Neuronal stem cell (in vitro differentiated cells): Measurements from ENCODE around the gene ZP4.

Source experiments
- DNase-seq: peaks from one replicate; pipeline ENCODE4 v3.0.0-alpha.2; 2013; ENCODE audit warnings: low spot score
- H2AFZ ChIP-seq: one replicate; pipeline ENCODE4 v1.6.1; 2013; ENCODE audit warnings: mild to moderate bottlenecking, low read length, inconsistent platforms
- H2AK5ac ChIP-seq: 2 replicates; pipeline ENCODE4 v1.6.1; 2013; ENCODE audit warnings: low read depth, mild to moderate bottlenecking, inconsistent platforms, low read length, moderate library complexity, mixed read lengths
- H2BK120ac ChIP-seq: 2 replicates; pipeline ENCODE4 v1.6.1; 2013; ENCODE audit warnings: low read depth, mild to moderate bottlenecking, inconsistent platforms, low read length, moderate library complexity, mixed read lengths
- H2BK12ac ChIP-seq: one replicate; pipeline ENCODE4 v1.6.1; 2013; ENCODE audit warnings: low read length, inconsistent platforms
- H2BK15ac ChIP-seq: 2 replicates; pipeline ENCODE4 v1.6.1; 2013; ENCODE audit warnings: mild to moderate bottlenecking, low read length, inconsistent platforms, mixed read lengths
- H2BK5ac ChIP-seq: one replicate; pipeline ENCODE4 v1.6.1; 2013; ENCODE audit warnings: inconsistent platforms, mild to moderate bottlenecking, low read length, moderate library complexity
- H3K14ac ChIP-seq: one replicate; pipeline ENCODE4 v1.6.1; 2013; ENCODE audit warnings: low read length, inconsistent platforms
- H3K18ac ChIP-seq: 2 replicates; pipeline ENCODE4 v1.6.1; 2013; ENCODE audit warnings: low read length, inconsistent platforms
- H3K23ac ChIP-seq: 2 replicates; pipeline ENCODE4 v1.6.1; 2013; ENCODE audit warnings: low read depth, mild to moderate bottlenecking, mixed read lengths, low read length, inconsistent platforms; ENCODE audit not compliant: poor library complexity
- H3K27ac ChIP-seq: replicated peaks from 3 replicates; pipeline ENCODE4 v1.5.1; 2013; ENCODE audit warnings: low read length, inconsistent platforms
- H3K27me3 ChIP-seq, 3 experiments: 2 replicates each; pipeline ENCODE4 v1.6.1; 2013; ENCODE audit warnings: low read length in 3 of 3, mild to moderate bottlenecking in 2 of 3, inconsistent platforms in 1 of 3, low read depth in 1 of 3, mixed read lengths in 1 of 3, moderate library complexity in 1 of 3; ENCODE audit not compliant: control insufficient read depth in 3 of 3, insufficient read depth in 3 of 3
- H3K36me3 ChIP-seq, 2 donors: replicated peaks in 1 of 2; 2 replicates each; pipeline ENCODE4 v1.6.1; 2013; ENCODE audit warnings: low read length in 2 of 2; ENCODE audit not compliant: control insufficient read depth in 2 of 2, insufficient read depth in 2 of 2
- H3K4ac ChIP-seq: 2 replicates; pipeline ENCODE4 v1.6.1; 2013; ENCODE audit warnings: inconsistent platforms, mild to moderate bottlenecking, low read length, moderate library complexity
- H3K4me1 ChIP-seq, 2 donors: 1 replicate in 1 of 2; 2 replicates in 1 of 2; pipeline ENCODE4 v1.6.1; 2013; ENCODE audit warnings: low read length in 2 of 2, low read depth in 1 of 2; ENCODE audit not compliant: control insufficient read depth in 2 of 2, insufficient read depth in 1 of 2
- H3K4me2 ChIP-seq: one replicate; pipeline ENCODE4 v1.6.1; 2013; ENCODE audit warnings: mild to moderate bottlenecking, low read length, inconsistent platforms; ENCODE audit not compliant: insufficient read depth, poor library complexity, severe bottlenecking
- H3K4me3 ChIP-seq, 2 donors: 2 replicates each; pipeline ENCODE4 v1.5.1; 2013; ENCODE audit warnings: low read length in 2 of 2, mild to moderate bottlenecking in 2 of 2, inconsistent platforms in 1 of 2, moderate library complexity in 1 of 2
- H3K79me1 ChIP-seq: one replicate; pipeline ENCODE4 v1.6.1; 2013; ENCODE audit warnings: low read depth, mild to moderate bottlenecking, inconsistent platforms, low read length, moderate library complexity
- H3K9ac ChIP-seq: one replicate; pipeline ENCODE4 v1.6.1; 2013; ENCODE audit warnings: mild to moderate bottlenecking, low read depth, low read length, inconsistent platforms; ENCODE audit not compliant: poor library complexity
- H3K9me3 ChIP-seq, 2 donors: replicated peaks in 1 of 2; 2 replicates each; pipeline versions ENCODE3 to v1.6.1; 2013; ENCODE audit warnings: low read length in 2 of 2, mild to moderate bottlenecking in 2 of 2, inconsistent platforms in 1 of 2, low read depth in 1 of 2, mixed read lengths in 1 of 2, moderate library complexity in 1 of 2; ENCODE audit not compliant: control insufficient read depth in 2 of 2, insufficient read depth in 1 of 2
- H4K8ac ChIP-seq: one replicate; pipeline ENCODE4 v1.6.1; 2013; ENCODE audit warnings: low read depth, mild to moderate bottlenecking, inconsistent platforms, low read length, moderate library complexity
- H4K91ac ChIP-seq: one replicate; pipeline ENCODE4 v1.6.1; 2013; ENCODE audit warnings: low read length, low read depth, mild to moderate bottlenecking, inconsistent platforms; ENCODE audit not compliant: poor library complexity
- WGBS, 2 donors: extraction: QIAGEN DNeasy Blood & Tissue Kit; methylation state at CpG; one replicate each; pipeline ENCODE4 v1.1.7; 2013; ENCODE audit warnings: missing lambda C conversion rate in 2 of 2, mixed read lengths in 1 of 2; ENCODE audit not compliant: insufficient read length in 2 of 2, insufficient replicate concordance in 1 of 2; ENCODE audit errors: extremely low coverage in 2 of 2; 5-methylcytosine and 5-hydroxymethylcytosine counted together

The ZP4 gene

DNA sequence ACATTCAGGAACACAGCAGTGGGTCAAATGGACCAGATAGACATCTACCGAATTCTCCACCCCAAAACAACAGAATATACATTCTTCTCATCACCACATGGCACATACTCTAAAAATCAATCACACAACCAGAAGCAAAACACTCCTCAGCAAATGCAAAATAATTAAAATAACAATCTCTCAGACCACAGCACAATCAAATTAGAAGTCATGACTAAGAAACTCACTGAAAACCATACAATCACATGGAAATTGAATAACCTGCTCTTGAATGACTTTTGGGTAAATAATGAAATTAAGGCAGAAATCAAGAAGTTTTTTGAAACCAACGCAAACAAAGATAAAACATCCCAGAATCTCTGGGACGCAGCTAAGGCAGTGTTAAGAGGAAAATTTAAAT lies 49.2 kb downstream of the ZP4 start:
- Histone ChIP-seq H2BK15ac (no peak overlapping the region), H2AFZ (no peak overlapping the region), H3K23ac (no peak overlapping the region), H2BK120ac (no peak overlapping the region), H4K91ac (no peak overlapping the region), H3K9me3 (no peaks in the 10 kb centered on the region), H2AK5ac (no peak overlapping the region), H2BK5ac (no peak overlapping the region), H3K27ac (no peak overlapping the region), H3K79me1 (no peaks in the 10 kb centered on the region), H3K4me1 (no peaks in the 10 kb centered on the region), H3K4me3 (no peak overlapping the region), H3K9ac (no peak overlapping the region), H3K4me2 (no peak overlapping the region), H3K36me3 (no peaks in the 10 kb centered on the region), H3K18ac (no peak overlapping the region), H4K8ac (no peak overlapping the region), H3K27me3 (no peaks in the 10 kb centered on the region), H3K14ac (no peak overlapping the region), H2BK12ac (no peak overlapping the region), H3K4ac (no peak overlapping the region)
- no peak for DNase-seq
- no CpG with 5 or more reads among the region's 3 CpGs for WGBS, 2 donors

DNA sequence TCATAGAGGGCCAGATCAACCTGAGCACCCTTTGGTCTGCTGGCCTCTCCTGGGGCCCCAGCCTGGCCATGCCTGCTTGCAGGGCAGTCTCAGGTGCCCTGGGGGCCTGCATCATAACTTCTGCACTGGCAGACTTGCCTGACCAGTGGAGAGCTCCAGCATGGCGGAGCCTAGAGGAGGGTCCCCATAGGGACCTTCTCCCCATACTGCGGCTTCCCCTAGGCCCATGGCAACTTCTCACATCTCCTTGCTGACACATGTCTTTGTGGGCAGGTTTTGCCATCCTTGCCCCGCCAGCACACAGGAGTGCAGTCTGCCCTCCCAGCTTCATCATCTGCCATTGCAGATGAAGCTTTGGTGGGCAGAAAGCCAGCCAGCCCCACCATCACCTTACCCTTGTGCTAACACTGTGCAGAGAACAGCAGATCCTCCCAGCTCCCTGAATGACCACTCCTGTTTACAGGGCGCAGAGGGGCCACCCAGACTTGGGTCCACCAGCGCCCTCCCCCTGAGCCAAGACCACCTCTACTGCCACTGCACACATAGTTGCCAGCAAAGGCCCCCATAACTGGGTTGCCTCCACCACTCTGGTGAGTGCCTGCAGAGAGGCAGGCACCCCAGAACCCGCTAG lies 51.7 kb downstream of the ZP4 start:
- peak overlapping the region; percentile 58 for H3K23ac ChIP-seq
- H3K9me3 ChIP-seq, result no peaks in the 10 kb centered on the region
- H2BK120ac ChIP-seq, result no peak overlapping the region
- H3K14ac ChIP-seq, result peak overlapping the region; percentile 47
- H3K4me3 ChIP-seq, result no peak overlapping the region
- no peak overlapping the region for H4K91ac ChIP-seq
- peak overlapping the region; percentile 27 for H2AK5ac ChIP-seq
- no peak overlapping the region for H2AFZ ChIP-seq
- no peaks in the 10 kb centered on the region for H3K27me3 ChIP-seq
- no peak overlapping the region for H2BK12ac ChIP-seq
- no peaks in the 10 kb centered on the region for H3K4me1 ChIP-seq
- no peak overlapping the region for H3K9ac ChIP-seq
- no peaks in the 10 kb centered on the region for H3K36me3 ChIP-seq
- H3K4ac ChIP-seq, result no peak overlapping the region
- H2BK15ac ChIP-seq, result no peak overlapping the region
- H2BK5ac ChIP-seq, result no peak overlapping the region
- H4K8ac ChIP-seq, result peak overlapping the region; percentile 74
- peak overlapping the region; percentile 80 for H3K18ac ChIP-seq
- no peak for DNase-seq
- no peak overlapping the region for H3K4me2 ChIP-seq
- WGBS, 2 donors, result no CpG with 5 or more reads among the region's 6 CpGs
- no peaks in the 10 kb centered on the region for H3K79me1 ChIP-seq
- H3K27ac ChIP-seq, result no peak overlapping the region

DNA sequence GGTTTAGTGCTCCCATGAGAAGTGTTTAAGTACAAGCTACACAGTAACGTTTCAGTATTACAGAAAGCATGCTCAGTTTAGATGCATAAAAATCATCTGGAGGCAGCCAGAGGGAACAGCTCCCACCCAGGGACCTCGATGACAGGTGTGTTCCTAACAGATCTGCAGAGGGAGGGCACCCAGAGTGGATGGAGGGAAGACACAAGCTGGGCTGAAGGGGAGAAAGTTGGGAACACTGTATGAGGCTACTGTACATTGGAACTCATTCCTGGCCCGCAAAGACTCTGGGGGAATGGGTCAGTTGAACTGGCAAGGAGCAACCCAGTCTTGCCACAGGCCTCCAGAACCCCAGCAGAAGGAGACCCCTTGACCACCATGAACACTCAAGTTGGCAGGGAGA lies 52.4 kb downstream of the ZP4 start:
- H2BK12ac ChIP-seq, result no peak overlapping the region
- H3K9ac ChIP-seq, result no peak overlapping the region
- H3K9me3 ChIP-seq, result no peaks in the 10 kb centered on the region
- no peak overlapping the region for H3K4me2 ChIP-seq
- H2AK5ac ChIP-seq, result no peak overlapping the region
- no peak overlapping the region for H2AFZ ChIP-seq
- no peak overlapping the region for H3K4ac ChIP-seq
- peak overlapping the region; percentile 64 for H3K18ac ChIP-seq
- no peak overlapping the region for H4K8ac ChIP-seq
- H2BK15ac ChIP-seq, result no peak overlapping the region
- H2BK5ac ChIP-seq, result no peak overlapping the region
- no peak overlapping the region for H3K23ac ChIP-seq
- WGBS, 2 donors, result no CpG with 5 or more reads among the region's 3 CpGs
- no peaks in the 10 kb centered on the region for H3K79me1 ChIP-seq
- no peak overlapping the region for H4K91ac ChIP-seq
- H3K14ac ChIP-seq, result no peak overlapping the region
- no peaks in the 10 kb centered on the region for H3K36me3 ChIP-seq
- no peak overlapping the region for H2BK120ac ChIP-seq
- H3K4me3 ChIP-seq, result no peak overlapping the region
- H3K4me1 ChIP-seq, result no peaks in the 10 kb centered on the region
- H3K27me3 ChIP-seq, result no peaks in the 10 kb centered on the region
- no peak overlapping the region for H3K27ac ChIP-seq
- DNase-seq, result no peak

DNA sequence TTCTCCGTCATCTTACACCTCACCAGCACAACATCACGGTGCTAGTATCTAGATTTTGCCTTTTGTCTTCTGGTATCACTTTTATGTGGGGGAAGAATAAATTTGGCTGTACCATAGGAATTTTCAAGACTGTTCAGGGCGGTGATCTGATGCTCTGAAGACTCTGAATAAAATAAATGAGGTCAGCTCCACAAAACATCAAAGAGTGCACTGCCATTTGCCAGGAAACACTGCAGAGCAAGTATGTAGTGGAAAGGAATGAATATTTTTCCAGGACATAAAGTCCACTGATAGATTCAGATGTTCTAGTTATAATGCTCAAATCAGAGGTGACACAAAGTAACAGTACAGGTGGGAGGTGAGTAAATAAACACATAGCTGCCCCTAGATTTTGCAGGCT lies 56.3 kb downstream of the ZP4 start:
- no peak overlapping the region for H2BK15ac ChIP-seq
- no peak overlapping the region for H3K18ac ChIP-seq
- no peak overlapping the region for H2BK5ac ChIP-seq
- no peak overlapping the region for H3K4me3 ChIP-seq
- H3K23ac ChIP-seq, result no peak overlapping the region
- no peaks in the 10 kb centered on the region for H3K27me3 ChIP-seq
- WGBS, 2 donors, result no CpG with 5 or more reads among the region's 3 CpGs
- no peak overlapping the region for H3K14ac ChIP-seq
- no peak overlapping the region for H3K4me2 ChIP-seq
- no peak overlapping the region for H3K4ac ChIP-seq
- H3K36me3 ChIP-seq, result no peaks in the 10 kb centered on the region
- H2BK120ac ChIP-seq, result no peak overlapping the region
- H3K9me3 ChIP-seq, result no peaks in the 10 kb centered on the region
- H2AFZ ChIP-seq, result no peak overlapping the region
- H3K4me1 ChIP-seq, result peaks cover 2 to 3% of the 10 kb centered on the region in 2 donors
- H3K27ac ChIP-seq, result no peak overlapping the region
- no peak overlapping the region for H4K91ac ChIP-seq
- H3K9ac ChIP-seq, result no peak overlapping the region
- H3K79me1 ChIP-seq, result no peaks in the 10 kb centered on the region
- no peak for DNase-seq
- no peak overlapping the region for H2BK12ac ChIP-seq
- H4K8ac ChIP-seq, result no peak overlapping the region
- no peak overlapping the region for H2AK5ac ChIP-seq
